Globus pallidus (tissue), 1 donor: ENCODE measurements around the gene FAM149B1.
"Not testable (repeated sequence)": the region's sequence is repeated elsewhere in the genome, so short reads cannot be mapped to it uniquely, and the experiment has no call there.

Experiments
- DNase-seq: peaks from one replicate; pipeline ENCODE4 v3.0.0-alpha.2; 2015; ENCODE audit warnings: low spot score

The FAM149B1 gene

DNA sequence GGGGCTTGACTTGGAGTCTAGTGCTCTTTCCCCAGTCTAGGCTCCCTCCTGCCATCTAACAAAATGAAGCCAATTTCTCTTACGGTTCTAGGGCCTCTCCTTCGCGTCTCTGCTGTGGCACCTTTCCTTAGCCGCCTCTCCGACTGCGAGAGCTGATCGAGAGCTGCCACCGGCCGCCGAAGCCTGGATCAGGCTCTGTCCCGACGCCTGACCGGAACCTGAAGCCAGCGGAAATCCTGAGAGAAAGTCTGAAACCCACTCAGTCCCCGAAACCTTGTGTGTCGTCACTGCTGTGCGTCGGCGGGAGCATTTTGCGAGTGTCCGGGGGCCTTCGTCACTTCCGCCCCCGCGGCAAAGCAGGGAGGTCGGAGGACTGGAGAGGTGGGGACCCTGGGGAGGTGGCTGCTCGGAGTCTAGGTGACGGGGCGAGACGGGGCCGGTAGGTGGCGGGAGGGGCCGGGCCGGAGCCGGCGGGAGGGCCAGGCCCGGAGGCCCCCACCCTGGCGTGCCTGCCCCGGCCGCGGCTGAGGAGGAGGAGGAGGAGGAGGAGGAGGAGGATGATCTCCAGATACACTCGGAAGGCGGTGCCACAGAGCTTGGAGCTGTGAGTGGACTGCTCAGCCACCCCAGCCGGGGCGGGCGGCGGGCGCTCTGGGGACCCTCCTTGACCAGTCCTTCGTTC, at the start of gene FAM149B1, which contains the start of gene ECD:
TSS of gene FAM149B1 (plus strand) at position 337 of the 682 bp plus-strand sequence. CDS start at position 558, 221 bp downstream.
TSS of gene ECD (minus strand) at position 226 of the 682 bp plus-strand sequence. CDS start 4,071 bp downstream, outside the sequence.
- DNase-seq = peak; percentile 94

DNA sequence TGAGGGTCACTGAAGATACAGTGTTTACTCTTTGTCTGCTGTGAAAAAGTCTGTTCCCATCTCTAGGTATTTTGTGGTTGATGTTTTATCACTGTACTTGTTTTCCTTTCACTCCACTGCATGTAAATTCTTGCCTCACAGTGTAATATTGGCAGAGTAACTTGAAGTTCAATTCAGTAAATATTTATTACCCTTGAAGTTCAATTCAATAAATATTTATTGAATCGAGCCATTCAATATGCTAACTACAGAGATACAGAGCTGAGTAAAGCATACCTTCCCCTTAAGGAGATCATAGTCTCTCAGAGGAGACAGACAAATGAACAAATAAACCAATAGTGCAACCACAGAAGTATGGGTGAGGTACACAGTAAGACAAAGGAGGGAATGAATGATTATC, 48.5 kb upstream of the FAM149B1 start:
- no peak for DNase-seq

DNA sequence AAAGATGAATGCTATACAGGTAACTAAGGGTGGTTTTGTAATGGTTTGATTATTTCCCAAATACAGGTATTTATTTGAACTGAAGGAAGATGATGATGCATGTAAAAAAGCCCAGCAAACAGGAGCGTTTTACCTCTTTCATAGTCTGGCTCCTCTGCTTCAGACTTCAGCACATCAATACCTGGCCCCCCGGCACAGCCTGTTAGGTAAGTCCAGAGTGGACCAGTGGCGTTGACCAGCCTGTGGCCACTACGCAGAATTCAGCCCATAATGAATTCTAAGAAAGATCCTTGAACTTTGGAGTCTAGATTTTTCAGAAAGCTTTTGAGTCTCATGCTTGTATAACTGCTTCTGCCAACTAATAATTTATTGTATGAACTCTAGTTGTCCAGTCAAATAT, 48.0 kb upstream of the FAM149B1 start:
- no peak for DNase-seq

DNA sequence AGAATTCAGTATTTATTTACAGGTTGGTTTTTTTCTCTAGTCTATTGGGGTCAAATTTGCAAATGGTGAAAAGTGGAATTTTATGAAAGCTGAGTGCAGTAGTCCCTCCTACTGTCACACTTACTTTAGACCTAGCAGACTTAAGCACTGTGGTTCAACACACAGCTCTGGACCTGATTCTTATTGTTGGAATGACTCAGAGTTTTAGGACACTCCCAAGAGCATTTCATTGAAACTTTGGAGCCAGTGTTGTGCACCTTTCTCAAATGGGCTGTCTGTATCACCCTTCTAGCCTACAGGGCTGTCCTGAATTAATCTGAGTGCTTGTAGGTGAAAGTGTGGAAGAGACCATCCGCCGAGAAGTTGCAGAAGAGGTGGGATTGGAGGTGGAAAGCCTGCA, 41.6 kb upstream of the FAM149B1 start:
- DNase-seq = no peak

DNA sequence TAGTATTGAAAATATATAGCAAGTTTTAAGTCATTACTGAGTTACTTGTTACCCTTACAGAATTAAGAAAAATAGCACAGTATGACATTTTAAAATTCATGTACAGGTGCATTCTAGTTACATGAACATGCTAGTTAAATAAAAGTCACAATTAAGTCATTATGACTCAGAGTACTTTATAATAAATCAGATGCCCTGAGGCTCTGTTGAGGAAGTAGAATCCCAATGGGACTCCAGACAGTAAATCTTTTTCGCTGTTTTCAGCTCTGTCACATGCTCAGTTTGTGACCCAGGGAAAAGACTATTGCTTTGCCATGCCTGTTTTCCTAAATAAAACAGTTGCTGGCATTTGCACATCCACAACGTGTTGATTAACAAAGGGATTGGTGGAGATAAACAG, 36.6 kb upstream of the FAM149B1 start:
- no peak for DNase-seq

DNA sequence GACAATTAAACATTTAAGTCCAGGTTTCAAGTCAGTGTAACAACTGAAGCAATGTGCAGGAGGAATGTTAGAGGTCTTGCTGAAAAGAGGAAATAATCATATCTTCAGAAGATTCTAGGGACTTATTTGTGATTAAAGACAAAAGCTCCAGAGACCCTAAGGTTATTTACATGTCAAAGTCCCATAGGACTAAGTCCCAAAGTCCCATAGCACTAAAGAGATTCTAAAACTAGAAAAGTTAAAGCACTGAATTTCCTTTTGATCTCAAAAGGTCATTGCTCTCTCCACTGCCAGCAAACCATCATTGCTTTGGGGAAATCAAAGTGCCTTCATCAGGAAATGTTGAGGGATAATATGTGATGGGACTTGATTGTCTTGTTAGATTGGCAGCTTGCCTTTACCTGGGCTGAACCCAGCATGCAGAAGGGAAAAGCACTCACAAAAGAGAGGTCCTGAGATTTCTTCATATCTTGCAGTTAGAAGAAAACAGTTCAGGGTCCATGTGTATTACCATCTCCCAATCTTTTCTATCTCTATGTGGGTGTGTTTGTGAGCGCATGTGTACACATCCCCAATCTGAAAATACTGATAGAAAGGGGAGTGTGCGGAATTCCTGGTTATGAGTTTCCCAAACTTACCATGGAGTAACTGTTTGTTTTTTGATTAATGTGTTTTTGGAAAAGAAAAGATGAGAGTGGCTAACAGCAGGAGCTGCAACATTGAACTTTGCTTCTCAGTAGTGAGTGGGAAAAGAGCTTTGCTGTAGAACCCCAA, 35.8 kb upstream of the FAM149B1 start:
- DNase-seq = no peak

DNA sequence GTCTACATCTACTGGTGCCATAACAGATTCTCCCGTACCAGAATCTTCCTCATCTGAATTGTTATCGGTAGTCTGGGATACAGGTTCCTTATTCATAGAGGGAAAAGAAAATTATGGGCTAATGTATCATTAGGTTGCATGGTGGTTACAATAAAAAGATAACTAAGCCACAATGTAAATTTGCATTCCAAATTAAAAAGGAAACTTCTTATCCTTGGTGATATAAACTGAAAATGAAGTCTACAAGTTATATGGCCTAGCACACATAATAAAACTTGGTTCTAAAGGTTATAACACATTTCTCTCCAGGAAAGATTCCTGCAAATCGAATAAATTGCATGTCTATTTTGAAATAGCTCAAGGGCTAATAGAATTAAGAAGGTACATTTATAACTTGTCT, 33.2 kb upstream of the FAM149B1 start:
- DNase-seq = no peak

DNA sequence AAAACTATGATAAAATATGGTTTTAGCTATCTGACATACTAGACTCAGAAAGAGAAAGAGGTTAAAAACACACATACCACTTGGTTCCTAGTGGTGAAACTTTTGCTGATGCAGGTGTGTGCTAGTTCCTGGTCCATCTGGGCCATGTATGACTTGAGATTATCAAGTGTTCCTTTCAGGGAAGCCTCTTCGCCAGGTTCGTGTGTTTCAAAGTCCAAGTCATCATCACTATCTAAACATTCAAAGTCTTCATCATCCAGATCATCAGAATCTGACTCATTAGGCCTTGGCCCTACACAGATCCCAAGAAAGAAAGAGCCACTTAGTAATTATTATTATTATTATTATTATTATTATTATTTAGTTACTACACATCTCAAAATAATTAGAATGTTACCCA, 31.3 kb upstream of the FAM149B1 start:
- no peak for DNase-seq

DNA sequence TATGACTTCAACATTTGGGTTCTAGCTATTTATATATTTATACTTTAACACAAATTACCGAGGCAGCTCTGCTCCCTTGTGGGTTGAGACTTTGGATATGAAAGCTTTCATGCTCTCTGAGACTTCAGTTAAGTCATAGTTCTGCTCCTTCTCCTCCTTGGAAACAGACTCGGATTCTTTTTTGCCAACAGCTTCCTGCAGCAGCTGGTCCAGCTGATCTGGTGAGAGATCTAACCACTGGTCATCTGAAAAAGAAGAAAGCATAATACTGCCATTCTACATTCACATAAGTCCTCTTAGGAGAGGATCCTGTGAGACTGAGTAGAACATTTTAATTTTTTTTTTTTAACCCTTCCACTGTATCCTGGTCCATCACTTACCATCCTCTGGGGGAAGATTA, 28.7 kb upstream of the FAM149B1 start:
- no peak for DNase-seq

DNA sequence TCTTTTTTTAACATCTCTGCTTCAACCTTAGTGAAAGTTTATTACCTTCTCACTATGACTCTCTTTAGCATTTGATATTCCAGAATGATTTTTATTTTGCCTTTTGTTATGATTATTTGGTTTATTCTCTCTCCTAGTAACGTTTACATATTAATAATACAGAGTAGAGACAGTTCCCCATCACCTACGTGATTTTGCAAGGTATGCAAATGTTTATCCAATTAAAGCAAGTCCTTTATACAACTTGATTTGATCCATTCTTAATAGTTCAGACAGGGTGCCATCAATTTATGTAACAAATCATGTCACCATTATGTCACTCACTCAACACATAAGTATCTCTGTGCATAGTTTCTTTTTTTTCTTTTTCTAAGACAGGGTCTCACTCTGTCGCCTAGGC, 26.3 kb upstream of the FAM149B1 start:
- DNase-seq = no peak

DNA sequence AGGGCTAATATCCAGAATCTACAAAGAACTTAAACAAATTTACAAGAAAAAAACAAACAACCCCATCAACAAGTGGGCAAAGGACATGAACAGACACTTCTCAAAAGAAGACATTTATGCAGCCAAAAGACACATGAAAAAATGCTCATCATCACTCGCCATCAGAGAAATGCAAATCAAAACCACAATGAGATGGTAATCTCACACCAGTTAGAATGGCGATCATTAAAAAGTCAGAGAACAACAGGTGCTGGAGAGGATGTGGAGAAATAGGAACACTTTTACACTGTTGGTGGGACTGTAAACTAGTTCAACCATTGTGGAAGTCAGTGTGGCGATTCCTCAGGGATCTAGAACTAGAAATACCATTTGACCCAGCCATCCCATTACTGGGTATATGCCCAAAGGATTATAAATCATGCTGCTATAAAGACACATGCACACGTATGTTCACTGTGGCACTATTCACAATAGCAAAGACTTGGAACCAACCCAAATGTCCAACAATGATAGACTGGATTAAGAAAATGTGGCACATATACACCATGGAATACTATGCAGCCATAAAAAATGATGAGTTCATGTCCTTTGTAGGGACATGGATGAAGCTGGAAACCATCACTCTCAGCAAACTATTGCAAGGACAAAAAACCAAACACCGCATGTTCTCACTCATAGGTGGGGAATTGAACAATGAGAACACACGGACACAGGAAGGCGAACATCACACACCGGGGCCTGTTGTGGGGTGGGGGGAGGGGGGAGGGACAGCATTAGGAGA, 17.1 kb upstream of the FAM149B1 start:
- not testable (repeated sequence) for DNase-seq

DNA sequence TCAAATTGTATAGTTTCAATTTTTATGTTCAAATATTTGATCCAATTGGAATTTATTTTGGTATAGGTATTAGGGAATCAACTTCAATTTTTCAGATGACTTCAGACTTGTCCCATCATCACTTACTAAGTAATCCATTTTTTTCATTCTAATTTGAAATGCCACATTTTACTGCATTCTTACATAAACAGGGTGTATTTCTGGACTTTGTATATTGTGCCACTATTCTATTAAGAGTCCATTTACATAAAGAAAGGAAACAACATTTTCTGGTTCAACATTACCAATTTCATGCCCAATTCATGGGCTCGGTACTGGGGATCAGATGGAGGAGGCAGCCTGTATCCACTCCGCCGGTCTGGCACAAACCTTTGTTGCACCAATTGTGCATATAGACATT, 15.9 kb upstream of the FAM149B1 start:
- no peak for DNase-seq

DNA sequence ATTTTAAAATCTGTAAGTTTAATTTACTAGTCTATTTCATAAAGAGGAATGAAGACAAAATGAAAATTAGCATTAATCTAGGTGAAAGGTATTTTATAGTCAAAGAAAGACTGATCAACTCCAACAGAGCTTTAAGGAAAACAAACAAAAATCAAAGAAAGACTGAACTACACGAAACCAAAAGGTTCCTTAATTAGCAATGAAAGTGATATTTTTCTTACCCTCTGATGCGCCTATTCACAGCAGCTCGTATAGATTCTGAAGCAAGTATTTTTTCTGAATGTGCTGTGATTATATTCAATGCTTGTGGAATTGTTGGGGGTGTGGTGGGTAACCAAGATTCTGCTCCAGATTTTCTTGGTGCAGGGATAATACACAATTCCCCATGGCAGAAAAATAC, 11.9 kb upstream of the FAM149B1 start:
- no peak for DNase-seq

DNA sequence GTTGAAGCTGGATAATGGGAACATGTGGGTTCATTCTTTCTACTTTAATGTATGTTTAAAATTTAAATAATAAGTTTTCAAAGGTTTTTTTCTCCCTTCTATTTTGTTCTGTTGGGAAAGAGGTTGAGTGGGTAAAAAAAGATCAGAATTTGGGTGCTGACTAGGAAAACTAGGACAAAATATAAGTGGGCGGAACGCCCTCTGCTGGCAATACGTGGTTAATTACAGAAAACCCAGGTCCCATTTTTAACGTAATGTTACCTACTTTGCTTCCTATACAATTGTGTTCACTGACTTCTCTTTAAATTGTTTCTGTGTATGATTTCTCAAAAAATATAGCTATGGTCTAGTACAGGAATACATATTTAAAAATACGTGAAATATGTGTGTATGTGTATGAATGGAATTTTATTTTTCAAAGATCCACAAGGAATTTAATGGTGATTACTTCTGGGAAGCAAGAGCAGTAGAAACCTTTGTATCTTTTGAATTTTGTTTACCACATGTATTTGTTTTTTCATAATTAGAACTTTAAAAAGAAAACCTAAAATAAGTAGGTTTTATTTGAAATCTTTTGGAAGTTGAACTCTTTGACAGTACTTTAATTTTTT, 8.8 kb upstream of the FAM149B1 start:
- peak; percentile 56 for DNase-seq

DNA sequence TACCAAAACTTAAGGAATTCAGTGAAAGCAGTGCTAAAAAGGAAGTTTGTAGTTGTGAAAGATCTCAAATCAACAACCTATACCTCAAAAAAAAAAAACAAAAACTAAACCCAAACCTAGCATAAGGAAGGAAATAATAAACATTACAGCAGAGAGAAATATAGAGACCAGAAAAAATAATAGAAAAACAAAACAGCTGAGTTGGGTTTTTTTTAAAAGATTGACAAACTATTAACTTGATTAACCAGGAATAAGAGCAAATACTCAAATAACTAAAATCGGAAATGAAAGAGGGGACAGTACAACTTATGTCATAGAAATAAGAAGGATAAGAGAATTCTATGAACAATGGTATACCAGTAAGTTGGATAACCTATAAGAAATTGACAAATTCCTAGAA, 6.8 kb upstream of the FAM149B1 start:
- no peak for DNase-seq

DNA sequence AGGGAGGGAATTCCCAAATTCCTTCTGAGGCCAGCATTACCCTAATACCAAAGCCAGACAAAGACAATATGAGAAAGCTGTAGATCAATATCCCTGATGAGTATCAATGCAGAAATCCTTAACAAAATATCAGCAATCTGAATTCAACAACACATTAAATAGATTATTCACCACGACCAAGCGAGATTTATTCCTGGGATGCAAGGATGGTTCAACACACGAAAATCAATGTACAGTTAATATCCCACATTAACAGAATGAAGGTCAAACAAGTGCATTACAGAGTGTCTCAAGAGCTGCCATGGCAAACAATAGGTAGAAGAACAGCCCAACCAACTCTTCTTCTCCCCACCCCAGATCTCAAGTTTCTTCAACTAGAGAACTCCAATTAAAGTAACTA, 6.3 kb upstream of the FAM149B1 start:
- no peak for DNase-seq

DNA sequence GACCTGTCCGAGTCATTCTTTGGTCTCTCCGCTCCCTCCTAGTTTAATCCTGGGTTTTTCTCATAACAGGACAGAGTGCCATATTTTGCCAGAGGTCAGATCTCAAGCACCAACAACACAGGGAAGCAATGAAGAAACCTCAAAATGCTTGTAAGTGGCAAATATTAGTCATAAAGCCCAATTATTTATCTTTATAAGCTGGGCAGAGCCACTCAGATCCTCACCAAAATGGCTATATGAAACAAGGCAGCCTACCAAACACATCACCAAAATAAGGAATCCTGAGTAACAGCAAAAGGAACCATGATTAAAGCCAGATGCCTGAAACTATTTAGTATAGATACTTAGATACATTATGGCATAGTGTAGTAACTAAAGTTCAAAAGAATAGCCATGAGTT, 4.8 kb upstream of the FAM149B1 start:
- no peak for DNase-seq

DNA sequence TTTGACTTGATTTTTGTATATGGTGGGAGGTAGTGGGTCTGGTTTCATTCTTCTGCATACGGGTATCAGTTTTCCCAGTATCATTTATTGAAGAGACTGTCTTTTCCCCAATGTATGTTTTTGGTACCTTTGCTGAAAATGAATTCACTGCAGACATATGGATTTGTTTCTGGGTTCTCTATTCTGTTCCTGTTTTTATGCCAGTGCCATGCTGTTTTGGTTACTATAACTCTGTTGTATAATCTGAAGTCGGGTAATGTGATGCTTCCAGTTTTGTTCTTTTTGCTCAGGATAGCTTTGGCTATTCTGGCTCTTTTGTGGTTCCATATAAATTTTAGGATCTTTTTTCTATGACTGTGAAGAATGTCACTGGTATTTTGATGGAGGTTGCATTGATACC, 947 bp upstream of the FAM149B1 start:
- no peak for DNase-seq

DNA sequence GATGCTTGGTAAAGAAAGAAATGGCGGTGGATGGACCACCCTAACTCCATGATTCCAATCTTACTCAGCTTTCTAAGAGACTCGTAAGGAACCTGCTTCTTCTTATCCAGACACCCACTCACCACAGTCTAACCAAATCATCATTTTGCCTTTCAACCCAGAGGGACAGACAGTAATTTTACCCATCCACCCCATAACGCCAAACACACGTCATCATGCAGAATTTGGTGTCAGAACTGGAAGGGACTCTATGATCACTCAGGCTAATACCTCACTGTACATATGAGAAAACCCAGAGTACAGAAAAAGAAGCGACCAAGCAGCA, 499 bp upstream of the FAM149B1 start:
- DNase-seq = no peak

DNA sequence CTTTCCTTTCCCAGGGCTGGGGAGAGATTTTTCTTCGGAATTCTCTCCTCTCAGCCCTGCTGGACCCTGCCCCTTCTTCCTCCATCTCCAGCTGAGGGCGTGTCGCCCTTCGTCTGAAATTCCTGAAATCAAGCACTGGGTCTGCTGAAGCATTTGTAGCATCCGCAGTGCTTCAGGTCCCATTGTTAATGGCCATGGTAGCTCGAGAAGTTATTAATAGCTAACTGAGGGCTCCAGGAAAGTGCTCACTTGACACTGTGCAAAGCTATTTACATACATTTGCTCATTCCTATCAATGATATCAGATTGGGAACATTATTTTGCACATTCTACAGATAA, 515 bp downstream of the FAM149B1 start:
- no peak for DNase-seq

DNA sequence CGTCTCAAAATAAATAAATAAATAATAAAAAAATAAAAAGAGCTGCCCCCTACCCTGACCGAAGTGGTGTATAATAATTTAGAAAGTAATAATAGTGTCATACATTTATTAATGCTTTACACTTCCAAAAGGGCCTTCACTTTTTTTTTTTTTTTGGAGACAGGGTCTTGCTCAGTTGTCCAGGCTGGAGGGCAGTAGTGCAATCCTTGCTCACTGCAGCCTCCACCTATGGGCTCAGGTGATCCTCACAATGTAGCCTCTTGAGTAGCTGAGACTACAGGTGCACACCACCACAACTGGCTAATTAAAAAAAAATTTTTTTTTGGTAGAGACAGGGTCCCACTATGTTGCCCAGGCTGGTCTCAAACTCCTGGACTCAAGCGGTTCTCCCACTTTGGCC, 1.4 kb downstream of the FAM149B1 start:
- no peak for DNase-seq

DNA sequence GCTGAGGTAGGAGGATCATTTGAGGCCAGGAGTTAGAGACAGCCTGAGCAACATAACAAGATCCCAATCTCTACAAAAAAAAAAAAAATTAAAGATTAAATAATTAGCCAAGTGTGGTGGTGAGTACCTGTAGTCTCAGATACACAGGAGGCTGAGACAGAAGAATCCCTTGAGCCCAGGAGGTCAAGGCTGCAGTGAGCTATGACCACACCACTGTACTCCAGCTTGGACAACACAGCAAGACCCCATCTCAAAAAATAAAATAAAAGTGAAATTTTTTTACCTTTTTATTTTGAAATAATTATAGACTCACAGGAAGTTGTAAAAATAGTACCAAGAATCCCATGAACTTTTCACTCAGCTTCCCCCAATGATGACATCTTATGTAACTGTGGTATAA, 4.9 kb downstream of the FAM149B1 start:
- no peak for DNase-seq
